OCI-LY3 (cell line): ENCODE measurements around the gene DNAI7.

Experiments
- H2AFZ ChIP-seq: fragments of 200-600, 300-600 bp; shearing (Covaris generic); 2 replicates; pipeline ENCODE4 v1.6.0; 2014; ENCODE audit warnings: antibody characterized with exemption, low read depth, low read length
- H3K27ac ChIP-seq: fragments of 200-600, 300-600 bp; sonication (generic); 2 replicates; pipeline ENCODE4 v1.5.1; 2014; ENCODE audit warnings: mild to moderate bottlenecking, low read length, moderate library complexity, mixed read lengths
- H3K27me3 ChIP-seq: fragments of 200-600, 300-600 bp; sonication (generic); 2 replicates; pipeline ENCODE4 v1.6.1; 2014; ENCODE audit warnings: low read depth, low read length, mixed read lengths
- H3K36me3 ChIP-seq: fragments of 200-600, 300-600 bp; sonication (generic); replicated peaks from 2 replicates; pipeline ENCODE3; 2014; ENCODE audit warnings: low read depth, low read length, mixed read lengths
- H3K4me1 ChIP-seq: fragments of 300-600, 200-600 bp; sonication (generic); 2 replicates; pipeline ENCODE4 v1.6.1; 2014; ENCODE audit warnings: low read length, mixed read lengths
- H3K4me2 ChIP-seq: fragments of 200-600, 300-600 bp; sonication (generic); 2 replicates; pipeline ENCODE4 v1.6.1; 2014; ENCODE audit warnings: low read length, mixed read lengths
- H3K4me3 ChIP-seq: fragments of 300-600, 200-600 bp; sonication (generic); 2 replicates; pipeline ENCODE4 v1.5.1; 2014; ENCODE audit warnings: antibody characterized with exemption, mild to moderate bottlenecking, low read length, moderate library complexity
- H3K79me2 ChIP-seq: fragments of 300-600, 200-600 bp; shearing (Covaris generic); 2 replicates; pipeline ENCODE4 v1.6.1; 2014; ENCODE audit warnings: mild to moderate bottlenecking, low read length, mixed read lengths
- H3K9ac ChIP-seq: fragments of 300-600, 200-600 bp; shearing (Covaris generic); 2 replicates; pipeline ENCODE4 v1.6.0; 2014; ENCODE audit warnings: mild to moderate bottlenecking, low read length, moderate library complexity
- H3K9me3 ChIP-seq: fragments of 200-600, 300-600 bp; shearing (Covaris generic); 2 replicates; pipeline ENCODE4 v1.6.1; 2014; ENCODE audit warnings: low read length, mixed read lengths; ENCODE audit not compliant: insufficient read depth
- H4K20me1 ChIP-seq: fragments of 200-600, 300-600 bp; sonication (generic); 2 replicates; pipeline ENCODE4 v1.6.1; 2016; ENCODE audit warnings: low read length, mixed read lengths; ENCODE audit not compliant: insufficient read depth
- EZH2phosphoT487 ChIP-seq: fragments of 200-600 bp; shearing (Covaris generic); IDR thresholded peaks from 2 replicates; pipeline ENCODE4 v1.6.1; 2018; ENCODE audit warnings: antibody characterized with exemption, mixed run types, low read depth
- TF ChIP-seq, protein P1 (sequence below): fragments of 200-600, 300-600 bp; sonication (generic); IDR thresholded peaks from 2 replicates; pipeline ENCODE4 v1.5.1; 2014; ENCODE audit warnings: antibody characterized with exemption, low read length, low read depth

Gene DNAI7

DNA sequence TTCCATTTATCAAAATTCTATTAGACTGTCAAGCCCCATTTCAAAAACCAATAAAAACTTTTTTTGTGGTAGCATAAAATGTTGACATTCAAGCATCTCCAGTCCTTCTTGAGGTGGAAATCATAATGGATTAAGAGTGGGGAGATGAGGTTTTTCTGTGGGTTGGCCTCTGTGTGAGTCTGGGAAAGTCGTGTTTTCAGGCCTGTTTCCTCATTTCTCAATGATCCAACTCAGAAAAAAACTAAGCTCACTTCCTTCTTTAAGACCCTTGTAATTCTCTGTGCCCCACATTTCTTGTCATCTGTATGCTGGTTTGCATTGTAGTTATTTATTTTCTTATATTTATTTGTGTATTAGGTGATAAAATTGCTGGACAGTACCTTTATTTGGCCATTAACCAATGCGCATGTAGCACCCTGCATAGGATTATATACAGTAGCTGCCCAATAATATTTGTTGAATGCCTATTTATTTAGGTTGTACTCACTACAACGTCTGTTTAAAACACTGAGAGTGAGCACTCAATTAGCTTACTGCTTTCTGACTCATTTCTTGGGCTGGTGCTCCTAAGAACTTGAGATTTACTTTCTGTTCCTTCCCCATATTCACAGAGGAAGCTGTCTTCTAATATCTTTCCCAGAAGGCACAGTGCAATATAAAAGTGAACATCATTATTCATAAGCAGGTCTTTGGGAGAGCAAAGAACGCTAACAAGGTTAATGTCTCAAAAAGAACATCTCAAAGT lies 121.9 kb downstream of the DNAI7 start:
- no peaks in the 10 kb centered on the region for H3K27me3 ChIP-seq
- H3K36me3 ChIP-seq, result peaks cover 31% of the 10 kb centered on the region
- TF ChIP-seq EZH2phosphoT487, result no peak
- TF ChIP-seq, protein P1, sequence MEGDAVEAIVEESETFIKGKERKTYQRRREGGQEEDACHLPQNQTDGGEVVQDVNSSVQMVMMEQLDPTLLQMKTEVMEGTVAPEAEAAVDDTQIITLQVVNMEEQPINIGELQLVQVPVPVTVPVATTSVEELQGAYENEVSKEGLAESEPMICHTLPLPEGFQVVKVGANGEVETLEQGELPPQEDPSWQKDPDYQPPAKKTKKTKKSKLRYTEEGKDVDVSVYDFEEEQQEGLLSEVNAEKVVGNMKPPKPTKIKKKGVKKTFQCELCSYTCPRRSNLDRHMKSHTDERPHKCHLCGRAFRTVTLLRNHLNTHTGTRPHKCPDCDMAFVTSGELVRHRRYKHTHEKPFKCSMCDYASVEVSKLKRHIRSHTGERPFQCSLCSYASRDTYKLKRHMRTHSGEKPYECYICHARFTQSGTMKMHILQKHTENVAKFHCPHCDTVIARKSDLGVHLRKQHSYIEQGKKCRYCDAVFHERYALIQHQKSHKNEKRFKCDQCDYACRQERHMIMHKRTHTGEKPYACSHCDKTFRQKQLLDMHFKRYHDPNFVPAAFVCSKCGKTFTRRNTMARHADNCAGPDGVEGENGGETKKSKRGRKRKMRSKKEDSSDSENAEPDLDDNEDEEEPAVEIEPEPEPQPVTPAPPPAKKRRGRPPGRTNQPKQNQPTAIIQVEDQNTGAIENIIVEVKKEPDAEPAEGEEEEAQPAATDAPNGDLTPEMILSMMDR, result no peak
- no peak overlapping the region for H2AFZ ChIP-seq
- no peak overlapping the region for H3K27ac ChIP-seq
- H3K9ac ChIP-seq, result no peak overlapping the region
- H3K4me3 ChIP-seq, result no peak overlapping the region
- H3K79me2 ChIP-seq, result no peaks in the 10 kb centered on the region
- H3K4me1 ChIP-seq, result peaks cover 41% of the 10 kb centered on the region
- no peaks in the 10 kb centered on the region for H3K9me3 ChIP-seq
- H4K20me1 ChIP-seq, result no peaks in the 10 kb centered on the region; the same call in 1 of the 2 replicates
- no peak overlapping the region for H3K4me2 ChIP-seq

DNA sequence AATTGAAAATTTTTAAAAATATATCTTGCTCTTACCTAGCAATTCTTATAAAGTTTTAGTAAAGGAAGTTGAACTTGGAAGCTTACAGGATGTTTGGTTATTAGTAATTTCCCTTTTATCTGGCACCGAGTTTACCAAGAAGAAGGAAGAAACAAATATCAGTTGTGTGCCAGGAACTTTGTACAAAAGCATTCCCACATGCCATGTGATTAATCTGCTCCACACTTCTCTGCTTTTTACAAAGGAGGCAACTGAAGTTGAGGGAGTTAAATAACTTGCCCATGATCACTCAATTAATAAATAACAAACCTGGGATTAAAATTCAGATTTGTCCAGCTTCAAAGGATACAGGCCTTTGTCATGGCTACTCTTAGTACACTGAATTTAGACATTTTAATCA lies 123.6 kb downstream of the DNAI7 start:
- no peaks in the 10 kb centered on the region; the same call in 1 of the 2 replicates for H4K20me1 ChIP-seq
- no peak overlapping the region for H2AFZ ChIP-seq
- no peaks in the 10 kb centered on the region for H3K27me3 ChIP-seq
- H3K9me3 ChIP-seq, result no peaks in the 10 kb centered on the region
- no peak overlapping the region for H3K4me2 ChIP-seq
- peaks cover 41% of the 10 kb centered on the region for H3K4me1 ChIP-seq
- no peak for TF ChIP-seq EZH2phosphoT487
- TF ChIP-seq, protein P1, result no peak
- no peak overlapping the region for H3K27ac ChIP-seq
- no peaks in the 10 kb centered on the region for H3K79me2 ChIP-seq
- no peak overlapping the region for H3K9ac ChIP-seq
- peaks cover 41% of the 10 kb centered on the region for H3K36me3 ChIP-seq
- H3K4me3 ChIP-seq, result no peak overlapping the region

DNA sequence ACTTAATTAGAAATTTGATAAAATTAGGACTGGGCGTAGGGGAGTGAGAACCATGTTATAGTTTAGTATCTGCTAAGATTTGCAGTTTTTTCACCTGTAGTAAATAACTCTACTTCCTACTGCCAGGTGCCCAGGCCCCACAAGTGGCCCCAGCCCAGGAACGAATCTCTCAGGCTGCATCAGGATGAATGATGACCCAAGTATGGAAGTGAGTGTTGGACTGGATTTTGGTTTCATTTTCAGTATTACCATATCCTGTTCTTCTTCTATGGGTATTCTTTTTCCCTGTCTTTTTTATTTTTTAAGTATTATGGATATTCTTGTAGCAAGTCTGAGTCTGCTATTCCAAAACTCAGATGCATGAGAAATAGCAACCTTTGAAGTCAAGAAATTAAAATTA lies 125.7 kb downstream of the DNAI7 start:
- H3K79me2 ChIP-seq, result no peaks in the 10 kb centered on the region
- no peak overlapping the region for H3K4me2 ChIP-seq
- no peak for TF ChIP-seq EZH2phosphoT487
- TF ChIP-seq, protein P1, result no peak
- no peaks in the 10 kb centered on the region; the same call in 1 of the 2 replicates for H4K20me1 ChIP-seq
- no peak overlapping the region for H2AFZ ChIP-seq
- H3K4me1 ChIP-seq, result peaks cover 28% of the 10 kb centered on the region
- no peaks in the 10 kb centered on the region for H3K27me3 ChIP-seq
- no peak overlapping the region for H3K27ac ChIP-seq
- no peak overlapping the region for H3K9ac ChIP-seq
- peaks cover 51% of the 10 kb centered on the region for H3K36me3 ChIP-seq
- H3K9me3 ChIP-seq, result no peaks in the 10 kb centered on the region
- H3K4me3 ChIP-seq, result no peak overlapping the region

DNA sequence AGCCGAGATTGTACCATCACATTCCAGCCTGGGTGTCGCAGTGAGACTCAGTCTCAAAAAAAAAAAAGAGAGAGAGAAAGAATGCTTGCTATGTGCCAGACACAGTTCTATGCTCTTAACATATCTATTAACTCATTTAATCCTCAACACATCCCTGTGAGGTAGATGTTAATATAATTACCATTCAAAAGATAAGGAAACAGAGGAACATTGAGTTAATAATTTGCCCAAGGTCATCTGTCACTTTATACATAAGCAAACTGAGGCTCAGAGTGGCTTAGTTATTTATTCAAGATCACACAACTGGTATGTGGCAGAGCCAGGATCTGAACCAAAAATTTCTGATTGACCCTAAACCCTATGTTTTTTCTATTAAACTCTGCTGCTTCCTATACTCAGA lies 129.9 kb downstream of the DNAI7 start:
- H3K27ac ChIP-seq, result no peak overlapping the region
- H3K9ac ChIP-seq, result no peak overlapping the region
- no peaks in the 10 kb centered on the region for H3K27me3 ChIP-seq
- no peak overlapping the region for H3K4me3 ChIP-seq
- no peak overlapping the region for H2AFZ ChIP-seq
- H4K20me1 ChIP-seq, result peaks cover 18% of the 10 kb centered on the region; the same call in 1 of the 2 replicates
- peaks cover 9% of the 10 kb centered on the region for H3K79me2 ChIP-seq
- no peaks in the 10 kb centered on the region for H3K9me3 ChIP-seq
- TF ChIP-seq, protein P1, result no peak
- TF ChIP-seq EZH2phosphoT487, result no peak
- no peak overlapping the region for H3K4me2 ChIP-seq
- peaks cover 54% of the 10 kb centered on the region for H3K36me3 ChIP-seq
- peaks cover 50% of the 10 kb centered on the region for H3K4me1 ChIP-seq
